Thyroid gland (tissue), 4 donors: ENCODE data around the gene PDE3B. TPM values are rescaled to one million over a fixed set of nuclear protein-coding genes. Genes with fewer than 3 reads are reported as not detected.

Experiments used
- DNase-seq, 2 donors: peaks; one replicate each; pipeline ENCODE4 v3.0.0-alpha.2; 2019
- H3K27ac ChIP-seq, 3 donors: fragments of 200-600 bp; sonication (generic); 1 replicate in 2 of 3; 2 replicates in 1 of 3; pipeline ENCODE4 v1.5.1; 2016 to 2019; ENCODE audit warnings: mild to moderate bottlenecking in 1 of 3, moderate library complexity in 1 of 3
- H3K27me3 ChIP-seq: fragments of 200-600 bp; sonication (generic); one replicate; pipeline ENCODE4 v1.5.1; 2019
- H3K36me3 ChIP-seq, 2 donors: fragments of 200-600 bp; sonication (generic); one replicate each; pipeline ENCODE4 v1.5.1; 2016 to 2019
- H3K4me1 ChIP-seq, 2 donors: fragments of 200-600 bp; sonication (generic); one replicate each; pipeline ENCODE4 v1.5.1; 2017 to 2019
- H3K4me3 ChIP-seq, 3 donors: fragments of 200-600 bp; sonication (generic); replicated peaks in 1 of 3; 1 replicate in 2 of 3; 2 replicates in 1 of 3; pipeline ENCODE4 v1.5.1; 2016; ENCODE audit warnings: mild to moderate bottlenecking in 1 of 3
- H3K9me3 ChIP-seq: fragments of 200-600 bp; sonication (generic); one replicate; pipeline ENCODE4 v1.5.1; 2017
- POLR2A ChIP-seq, 2 donors: fragments of 450-650 bp; IDR thresholded peaks; one replicate each; pipeline ENCODE4 v1.6.1; 2017; ENCODE audit warnings: antibody characterized with exemption in 2 of 2, mild to moderate bottlenecking in 2 of 2, moderate library complexity in 1 of 2
- WGBS, 2 donors: methylation state at CpG; one replicate each; pipeline ENCODE4 v1.1.5; 2017; 5-methylcytosine and 5-hydroxymethylcytosine counted together
- intact Hi-C: fragments of 100-400 bp; cut with DNase I; formaldehyde crosslinking; loops from one replicate; pipeline ENCODE4 v1.15.1; 2023
- total RNA-seq, 4 donors: library from RNA; depleted of rRNA; stranded (reverse); fragments of >200 nt; gene quantifications; one replicate each; pipeline ENCODE4 v1.2.3, GENCODE V29; 2016
- TF ChIP-seq, protein P1 (sequence below), 6 experiments: fragments of 200-600 bp in 3 of 6; fragments of 450-650 bp in 3 of 6; sonication (generic) in 3 of 6; IDR thresholded peaks; one replicate each; pipeline ENCODE4 v1.5.1; 2016 to 2019; ENCODE audit warnings: antibody characterized with exemption in 6 of 6, mild to moderate bottlenecking in 2 of 6, inconsistent platforms in 1 of 6, moderate library complexity in 1 of 6

PDE3B gene
- total RNA-seq, 4 donors from 2014 or later, result 2.0 to 3.9 (median 3.2) TPM

DNA sequence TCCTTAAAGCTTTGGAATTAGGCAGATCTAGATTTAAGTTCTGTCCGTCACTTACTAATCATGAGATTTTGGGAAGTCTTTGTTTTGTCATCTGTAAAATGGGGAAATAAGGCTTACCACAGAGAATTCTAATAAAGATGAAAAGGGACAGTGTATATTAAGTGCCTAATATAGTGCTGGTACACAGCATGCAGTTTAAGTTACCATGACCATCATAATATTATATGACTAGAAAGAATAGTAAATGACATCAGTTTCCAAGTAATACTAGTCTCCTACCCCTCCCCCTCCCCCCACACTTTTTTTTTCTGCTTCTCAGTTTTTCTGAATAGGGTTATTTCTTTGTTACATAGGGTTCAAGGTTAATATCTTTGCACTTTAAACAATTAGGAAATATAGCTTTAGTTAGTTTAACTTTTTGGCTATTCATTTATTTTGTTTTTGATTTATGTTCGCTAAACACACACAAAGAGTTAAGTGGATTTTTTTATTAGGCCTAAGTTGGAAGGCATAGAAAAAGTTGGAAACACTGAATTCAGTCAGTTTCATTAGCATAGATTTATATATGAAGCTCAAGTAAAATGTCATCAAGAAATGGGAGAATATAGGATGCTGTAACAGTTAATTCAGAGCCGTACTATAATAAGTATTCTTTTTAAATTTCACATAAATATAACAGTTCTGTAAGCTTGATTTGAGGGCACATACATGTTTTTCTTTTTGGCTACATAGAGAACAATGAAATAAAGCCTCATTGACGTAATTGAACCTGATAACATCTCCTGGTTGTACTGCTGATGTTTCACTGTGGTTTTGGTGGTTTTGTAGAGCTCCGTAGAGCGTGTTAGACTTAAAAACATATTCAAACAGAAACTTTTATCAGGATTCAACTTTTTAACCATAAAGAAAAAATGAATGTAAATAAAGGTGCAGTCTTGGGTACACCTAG is 121.2 kb downstream of the PDE3B start:
- Histone ChIP-seq H3K27me3 (no peaks in the 10 kb centered on the region), H3K9me3 (no peaks in the 10 kb centered on the region), H3K4me1 (no peaks in the 10 kb centered on the region), H3K4me3 (no peak overlapping the region), H3K36me3 (no peaks in the 10 kb centered on the region), H3K27ac (no peak overlapping the region)
- WGBS, 2 donors, result 74 to 82% methylated on average over 6 of the region's 6 CpGs
- no peak for DNase-seq
- TF ChIP-seq, protein P1, sequence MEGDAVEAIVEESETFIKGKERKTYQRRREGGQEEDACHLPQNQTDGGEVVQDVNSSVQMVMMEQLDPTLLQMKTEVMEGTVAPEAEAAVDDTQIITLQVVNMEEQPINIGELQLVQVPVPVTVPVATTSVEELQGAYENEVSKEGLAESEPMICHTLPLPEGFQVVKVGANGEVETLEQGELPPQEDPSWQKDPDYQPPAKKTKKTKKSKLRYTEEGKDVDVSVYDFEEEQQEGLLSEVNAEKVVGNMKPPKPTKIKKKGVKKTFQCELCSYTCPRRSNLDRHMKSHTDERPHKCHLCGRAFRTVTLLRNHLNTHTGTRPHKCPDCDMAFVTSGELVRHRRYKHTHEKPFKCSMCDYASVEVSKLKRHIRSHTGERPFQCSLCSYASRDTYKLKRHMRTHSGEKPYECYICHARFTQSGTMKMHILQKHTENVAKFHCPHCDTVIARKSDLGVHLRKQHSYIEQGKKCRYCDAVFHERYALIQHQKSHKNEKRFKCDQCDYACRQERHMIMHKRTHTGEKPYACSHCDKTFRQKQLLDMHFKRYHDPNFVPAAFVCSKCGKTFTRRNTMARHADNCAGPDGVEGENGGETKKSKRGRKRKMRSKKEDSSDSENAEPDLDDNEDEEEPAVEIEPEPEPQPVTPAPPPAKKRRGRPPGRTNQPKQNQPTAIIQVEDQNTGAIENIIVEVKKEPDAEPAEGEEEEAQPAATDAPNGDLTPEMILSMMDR (IDR thresholded peaks at IDR 0.05), result no peak
- TF ChIP-seq POLR2A (IDR thresholded peaks at IDR 0.05), result no peak
- intact Hi-C loops, result no loop called here

DNA sequence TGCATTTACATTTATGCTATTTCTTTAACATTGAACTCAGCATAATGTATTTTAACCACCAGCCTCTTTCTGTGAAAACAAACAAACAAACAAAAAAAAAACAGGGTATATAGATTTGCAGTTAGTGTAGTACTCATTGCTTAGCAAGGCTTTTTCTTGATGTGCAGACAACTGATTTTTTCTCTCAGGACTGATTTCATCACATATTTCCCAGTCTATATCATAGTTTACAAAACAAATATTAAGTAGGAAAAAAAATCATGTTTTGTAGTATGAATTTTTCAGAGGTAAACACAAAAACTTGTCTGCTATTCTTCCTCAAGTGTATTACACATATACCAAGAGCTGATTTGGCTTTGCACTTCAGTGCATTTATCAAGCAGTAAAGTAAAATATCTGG is 123.0 kb downstream of the PDE3B start:
- Histone ChIP-seq H3K9me3 (no peaks in the 10 kb centered on the region), H3K27me3 (no peaks in the 10 kb centered on the region), H3K4me1 (no peaks in the 10 kb centered on the region), H3K4me3 (no peak overlapping the region), H3K27ac (no peak overlapping the region), H3K36me3 (no peaks in the 10 kb centered on the region)
- DNase-seq, result no peak
- TF ChIP-seq POLR2A (IDR thresholded peaks at IDR 0.05), result no peak
- TF ChIP-seq, protein P1 (IDR thresholded peaks at IDR 0.05), result no peak
- intact Hi-C loops, result no loop called here

DNA sequence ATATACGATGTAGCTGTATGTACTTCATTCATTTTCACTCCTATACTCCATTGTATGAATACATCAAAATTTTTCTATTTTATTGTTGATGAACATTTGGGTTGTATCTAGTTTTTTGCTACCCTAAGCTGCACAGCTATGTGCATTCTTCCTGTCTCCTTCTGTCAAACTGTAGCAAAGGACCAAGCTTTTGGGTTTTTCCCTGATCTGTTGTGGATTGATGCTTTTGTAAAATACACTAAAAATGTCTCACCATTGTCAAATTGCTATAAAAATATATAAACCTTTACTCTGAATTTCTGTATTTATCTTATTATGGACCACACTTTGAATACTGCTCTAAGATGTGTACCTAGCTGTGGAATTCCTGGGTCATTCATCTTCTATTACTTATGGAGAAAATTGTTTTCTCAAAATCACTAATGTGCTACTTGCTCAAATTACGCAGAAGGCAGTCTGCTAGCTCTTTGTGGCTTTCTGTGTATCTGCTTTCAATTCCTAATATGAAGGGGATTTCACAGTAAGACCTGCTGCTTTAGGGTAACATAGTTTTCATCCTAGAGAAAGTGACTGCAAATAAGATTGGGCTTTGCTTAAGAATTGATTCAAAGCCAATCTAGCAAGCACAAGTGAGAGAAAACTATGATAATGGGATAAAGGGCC is 125.1 kb downstream of the PDE3B start:
- 87 to 94% methylated on average over 2 of the region's 2 CpGs for WGBS, 2 donors
- no peak for DNase-seq
- TF ChIP-seq POLR2A (IDR thresholded peaks at IDR 0.05), result no peak
- TF ChIP-seq, protein P1 (IDR thresholded peaks at IDR 0.05), result no peak
- Histone ChIP-seq H3K9me3 (no peaks in the 10 kb centered on the region), H3K27ac (no peak overlapping the region), H3K4me1 (no peaks in the 10 kb centered on the region), H3K27me3 (no peaks in the 10 kb centered on the region), H3K36me3 (no peaks in the 10 kb centered on the region), H3K4me3 (no peak overlapping the region)
- intact Hi-C loops, result no loop called here

DNA sequence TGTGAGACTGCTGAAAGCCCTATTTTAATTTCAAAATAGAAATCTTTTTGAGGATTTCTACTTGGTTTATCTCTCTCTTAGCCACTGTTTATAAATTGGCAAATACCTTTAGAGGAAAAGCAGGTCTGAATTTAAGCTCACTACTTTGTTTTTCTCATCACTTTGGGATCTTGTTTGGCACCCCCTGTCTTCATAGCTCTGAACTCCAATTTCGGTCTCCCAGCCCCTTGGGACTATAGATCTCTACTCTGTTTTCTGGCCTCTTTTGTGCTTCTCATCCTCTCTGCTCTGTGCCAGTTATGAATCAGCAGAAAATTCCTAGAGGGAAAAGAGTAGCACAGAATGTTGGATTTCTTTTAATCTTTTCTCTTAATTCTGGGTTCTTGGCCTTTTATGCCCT is 130.2 kb downstream of the PDE3B start:
- H3K4me1 ChIP-seq, result no peaks in the 10 kb centered on the region
- 67 to 68% methylated on average over 1 of the region's 1 CpG for WGBS, 2 donors
- no peaks in the 10 kb centered on the region for H3K27me3 ChIP-seq
- no peaks in the 10 kb centered on the region for H3K36me3 ChIP-seq
- intact Hi-C loops, result no loop called here
- H3K9me3 ChIP-seq, result no peaks in the 10 kb centered on the region
- no peak overlapping the region for H3K4me3 ChIP-seq
- no peak for TF ChIP-seq POLR2A (IDR thresholded peaks at IDR 0.05)
- TF ChIP-seq, protein P1 (IDR thresholded peaks at IDR 0.05), result no peak
- DNase-seq, result no peak
- H3K27ac ChIP-seq, result no peak overlapping the region

DNA sequence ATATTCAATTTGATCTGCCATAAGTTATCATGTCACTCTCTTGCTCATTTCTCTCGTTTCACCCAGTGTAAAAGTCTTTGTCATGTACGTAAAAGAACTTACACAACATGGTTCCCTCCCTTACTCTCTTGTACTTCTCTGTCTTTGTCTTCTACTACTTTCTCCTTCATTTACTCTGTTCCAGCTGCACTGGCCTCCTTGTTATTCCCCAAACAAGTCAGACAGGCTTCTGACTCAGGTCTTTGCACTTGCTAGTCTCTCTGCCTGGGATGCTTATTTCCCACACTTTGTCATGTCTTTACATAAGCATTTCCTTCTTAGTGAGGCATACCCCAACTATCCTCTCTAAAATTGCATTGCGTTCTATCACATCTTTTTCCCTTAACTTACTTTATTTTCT is 131.1 kb downstream of the PDE3B start:
- DNase-seq, result no peak

More for the DNA sequence above, 131.1 kb downstream of the PDE3B start:
- no peak for TF ChIP-seq POLR2A (IDR thresholded peaks at IDR 0.05)
- TF ChIP-seq, protein P1 (IDR thresholded peaks at IDR 0.05), result no peak
- Histone ChIP-seq H3K36me3 (no peaks in the 10 kb centered on the region), H3K9me3 (no peaks in the 10 kb centered on the region), H3K4me1 (no peaks in the 10 kb centered on the region), H3K4me3 (no peak overlapping the region), H3K27me3 (no peaks in the 10 kb centered on the region), H3K27ac (no peak overlapping the region)
- WGBS, 2 donors, result 92 to 93% methylated on average over 3 of the region's 3 CpGs
- intact Hi-C loops, result no loop called here
